ENCODE measurements around the gene COL4A1. TPM values are rescaled to one million over a fixed set of nuclear protein-coding genes. Genes with fewer than 3 reads are reported as not detected.
A peak's percentile ranks its signal among the peaks of the same experiment; 100 is the strongest.

Gene COL4A1
- total and polyA plus RNA-seq, 2 donors from 2014 or later: 53.0 to 218 TPM

- no peaks in the 10 kb centered on the region for H3K27me3 ChIP-seq (ENCODE audit: control insufficient read depth, insufficient read depth, low read length)
- TF ChIP-seq CTCF (IDR thresholded peaks at IDR 0.05; ENCODE audit: borderline replicate concordance, extremely low read depth, insufficient read depth): no peak
- H3K9me3 ChIP-seq (ENCODE audit: control insufficient read depth in 2 of 3, insufficient read depth in 1 of 3, low read length in 3 of 3): no peaks in the 10 kb centered on the region
- no peak overlapping the region for H3K9ac ChIP-seq (ENCODE audit: low read length in 3 of 3)
- no peak overlapping the region for H3K4me3 ChIP-seq (ENCODE audit: low read length in 3 of 3)
- peak in 1 of 5 donors; percentile 22 for DNase-seq
- no peaks in the 10 kb centered on the region for H3K36me3 ChIP-seq (ENCODE audit: control insufficient read depth in 2 of 3, insufficient read depth in 3 of 3, low read length in 3 of 3)
- H3K27ac ChIP-seq (ENCODE audit: low read depth in 2 of 2, low read length in 2 of 2): no peak overlapping the region
- FAIRE-seq: no peak
- peaks cover 2 to 15% (median 14%) of the 10 kb centered on the region in 3 donors for H3K4me1 ChIP-seq (ENCODE audit: control insufficient read depth in 2 of 3, insufficient read depth in 2 of 3, low read depth in 1 of 3, low read length in 3 of 3)
- intact Hi-C loops (cut with DNase I): no loop called here
Measured at GRCh38 chr13:110269509-110270185, 37.3 kb downstream of the COL4A1 start.

- Histone ChIP-seq H3K27ac (ENCODE audit: low read depth in 2 of 2, low read length in 2 of 2) (no peak overlapping the region), H3K27me3 (ENCODE audit: control insufficient read depth, insufficient read depth, low read length) (no peaks in the 10 kb centered on the region), H3K4me3 (ENCODE audit: low read length in 3 of 3) (no peak overlapping the region), H3K9ac (ENCODE audit: low read length in 3 of 3) (no peak overlapping the region), H3K9me3 (ENCODE audit: control insufficient read depth in 2 of 3, insufficient read depth in 1 of 3, low read length in 3 of 3) (no peaks in the 10 kb centered on the region), H3K4me1 (ENCODE audit: control insufficient read depth in 2 of 3, insufficient read depth in 2 of 3, low read depth in 1 of 3, low read length in 3 of 3) (peaks cover 7 to 19% (median 13%) of the 10 kb centered on the region in 3 donors), H3K36me3 (ENCODE audit: control insufficient read depth in 2 of 3, insufficient read depth in 3 of 3, low read length in 3 of 3) (no peaks in the 10 kb centered on the region)
- FAIRE-seq (no peak), DNase-seq (no peak)
- TF ChIP-seq CTCF (IDR thresholded peaks at IDR 0.05; ENCODE audit: borderline replicate concordance, extremely low read depth, insufficient read depth): no peak
- intact Hi-C loops (cut with DNase I): no loop called here
Measured at GRCh38 chr13:110268576-110269185, 38.3 kb downstream of the COL4A1 start.

- no peak for DNase-seq
- no peaks in the 10 kb centered on the region for H3K9me3 ChIP-seq (ENCODE audit: control insufficient read depth in 2 of 3, insufficient read depth in 1 of 3, low read length in 3 of 3)
- TF ChIP-seq CTCF (IDR thresholded peaks at IDR 0.05; ENCODE audit: borderline replicate concordance, extremely low read depth, insufficient read depth): no peak
- intact Hi-C loops (cut with DNase I): no loop called here
- H3K4me3 ChIP-seq (ENCODE audit: low read length in 3 of 3): no peak overlapping the region
- no peaks in the 10 kb centered on the region for H3K27me3 ChIP-seq (ENCODE audit: control insufficient read depth, insufficient read depth, low read length)
- no peak overlapping the region for H3K9ac ChIP-seq (ENCODE audit: low read length in 3 of 3)
- no peak for FAIRE-seq
- no peak overlapping the region for H3K27ac ChIP-seq (ENCODE audit: low read depth in 2 of 2, low read length in 2 of 2)
- H3K36me3 ChIP-seq (ENCODE audit: control insufficient read depth in 2 of 3, insufficient read depth in 3 of 3, low read length in 3 of 3): no peaks in the 10 kb centered on the region
- peaks cover 9 to 21% (median 14%) of the 10 kb centered on the region in 3 donors for H3K4me1 ChIP-seq (ENCODE audit: control insufficient read depth in 2 of 3, insufficient read depth in 2 of 3, low read depth in 1 of 3, low read length in 3 of 3)
Measured at GRCh38 chr13:110268061-110268460, 38.9 kb downstream of the COL4A1 start.
